HepG2 (cell line): ENCODE data around the gene TXNRD2. TPM values are rescaled to one million over a fixed set of nuclear protein-coding genes. Genes with fewer than 3 reads are reported as not detected.

Experiments
- ATAC-seq: fragments of 200-7000 bp; cut with Tn5 transposase; 3 replicates; pipeline ENCODE4 v1.9.1; 2020; ENCODE audit warnings: mild to moderate bottlenecking, moderate library complexity
- BruUV-seq: library from RNA; stranded (reverse); fragments of 400-500 nt; replicated peaks from 2 replicates; lab custom pipeline; 2021; lab: Mats Ljungman, UMichigan
- CTCF ChIA-PET: fragments of 300-600 bp; formaldehyde crosslinking; extraction: SDS; loops from one replicate; lab custom pipeline; 2021; ENCODE audit warnings: low total read pairs, inconsistent platforms, low intra/inter-chr PET ratio; lab: Yijun Ruan, JAX
- POLR2A ChIA-PET: fragments of 350-600 bp; sonication (Branson Sonifier 250); formaldehyde crosslinking; loops from one replicate; lab custom pipeline; 2020; ENCODE audit warnings: antibody characterized with exemption, inconsistent platforms; lab: Yijun Ruan, JAX
- DNase-seq: peaks from one replicate; pipeline ENCODE4 v3.0.0-alpha.2; 2015; ENCODE audit warnings: low spot score
- FAIRE-seq: peaks from 3 replicates; lab custom pipeline; 2011; peaks lifted over from hg19 to GRCh38; lab: Jason Lieb, UNC
- H2AFZ ChIP-seq: one replicate; pipeline ENCODE4 v1.6.1; 2011; ENCODE audit warnings: low read length, inconsistent platforms
- H3K27ac ChIP-seq: fragments of 300-600 bp; 3 replicates; pipeline ENCODE4 v1.8.0; 2011; ENCODE audit warnings: mixed run types, mild to moderate bottlenecking, mixed read lengths, low read length, inconsistent platforms; ENCODE audit not compliant: insufficient read depth; ENCODE audit errors: extremely low read length
- H3K27me3 ChIP-seq, 2 experiments: fragments of 200-600 bp in 1 of 2; 2 replicates in 1 of 2; 3 replicates in 1 of 2; pipeline versions ENCODE4 v1.6.0 to v1.8.0; 2011; ENCODE audit warnings: low read length in 2 of 2, mild to moderate bottlenecking in 2 of 2, moderate library complexity in 2 of 2, inconsistent platforms in 1 of 2; ENCODE audit not compliant: insufficient read depth in 2 of 2, control insufficient read depth in 1 of 2
- H3K36me3 ChIP-seq, 2 experiments: fragments of 200-600 bp in 1 of 2; replicated peaks in 1 of 2; 2 replicates in 1 of 2; 3 replicates in 1 of 2; pipeline versions ENCODE4 v1.5.1 to v1.8.0; 2011; ENCODE audit warnings: low read length in 2 of 2, inconsistent platforms in 1 of 2; ENCODE audit not compliant: insufficient read depth in 2 of 2, control insufficient read depth in 1 of 2
- H3K4me1 ChIP-seq: 2 replicates; pipeline ENCODE4 v1.5.1; 2012; ENCODE audit warnings: low read length, inconsistent platforms; ENCODE audit not compliant: insufficient read depth
- H3K4me2 ChIP-seq: 2 replicates; pipeline ENCODE4 v1.6.0; 2011; ENCODE audit warnings: low read depth, low read length, inconsistent platforms
- H3K4me3 ChIP-seq, 3 experiments: fragments of 200-600 bp in 1 of 3; sonication (generic), shearing (Covaris generic) in 1 of 3; replicated peaks in 1 of 3; 2 replicates each; pipeline ENCODE4 v1.5.1; 2011 to 2016; ENCODE audit warnings: low read length in 3 of 3, inconsistent platforms in 2 of 3, low read depth in 2 of 3, mild to moderate bottlenecking in 2 of 3, control low read depth in 1 of 3, mixed read lengths in 1 of 3; ENCODE audit not compliant: insufficient read depth in 1 of 3
- H3K79me2 ChIP-seq: one replicate; pipeline ENCODE4 v1.6.1; 2011; ENCODE audit warnings: low read length, inconsistent platforms; ENCODE audit not compliant: insufficient read depth
- H3K9ac ChIP-seq: 2 replicates; pipeline ENCODE4 v1.6.0; 2011; ENCODE audit warnings: mild to moderate bottlenecking, low read depth, low read length, inconsistent platforms; ENCODE audit not compliant: insufficient read depth
- H3K9me3 ChIP-seq: 2 replicates; pipeline ENCODE4 v1.5.1; 2012; ENCODE audit warnings: mild to moderate bottlenecking, low read length
- H4K20me1 ChIP-seq: 2 replicates; pipeline ENCODE4 v1.6.0; 2011; ENCODE audit warnings: inconsistent platforms, mild to moderate bottlenecking, low read length, moderate library complexity; ENCODE audit not compliant: insufficient read depth
- CEBPZ ChIP-seq: IDR thresholded peaks from 2 replicates; pipeline ENCODE4 v1.6.1; 2012; ENCODE audit warnings: low read length, improper control_type of control experiment
- ETV6 ChIP-seq: sonication (generic); formaldehyde crosslinking; conservative IDR thresholded peaks from 2 replicates; pipeline ENCODE4 v1.4.0; 2020; ENCODE audit warnings: missing genetic modification reagents
- HINFP ChIP-seq: sonication (generic); formaldehyde crosslinking; IDR thresholded peaks from 2 replicates; pipeline ENCODE4 v1.4.0; 2020; ENCODE audit warnings: low read depth, mild to moderate bottlenecking, missing genetic modification reagents
- HNRNPL ChIP-seq: fragments of 200-400 bp; formaldehyde crosslinking; IDR thresholded peaks from 2 replicates; pipeline ENCODE4 v1.6.1; 2017; ENCODE audit warnings: mild to moderate bottlenecking, low read depth, low read length
- MLX ChIP-seq: IDR thresholded peaks from 2 replicates; pipeline ENCODE4 v1.6.1; 2016
- RBM22 ChIP-seq: fragments of 200-400 bp; formaldehyde crosslinking; optimal IDR thresholded peaks from 2 replicates; pipeline ENCODE3; 2017; ENCODE audit warnings: mild to moderate bottlenecking, low read length, moderate library complexity
- TAF1 ChIP-seq: sonication (generic); formaldehyde crosslinking; IDR thresholded peaks from 2 replicates; pipeline ENCODE4 v1.4.0; 2020; ENCODE audit warnings: missing genetic modification reagents
- ZNF232 ChIP-seq: sonication (generic); formaldehyde crosslinking; IDR thresholded peaks from 2 replicates; pipeline ENCODE4 v1.4.0; 2020; ENCODE audit warnings: missing genetic modification reagents, borderline replicate concordance
- ZNF263 ChIP-seq: sonication (generic); formaldehyde crosslinking; IDR thresholded peaks from 2 replicates; pipeline ENCODE4 v1.4.0; 2020; ENCODE audit warnings: missing genetic modification reagents
- ZNF296 ChIP-seq: sonication (generic); formaldehyde crosslinking; conservative IDR thresholded peaks from 2 replicates; pipeline ENCODE4 v1.5.0; 2020; ENCODE audit warnings: mild to moderate bottlenecking, missing genetic modification reagents
- ZNF432 ChIP-seq: sonication (generic); formaldehyde crosslinking; IDR thresholded peaks from 2 replicates; pipeline ENCODE4 v1.5.0; 2020; ENCODE audit warnings: missing genetic modification reagents, mild to moderate bottlenecking, borderline replicate concordance
- ZNF589 ChIP-seq: sonication (generic); formaldehyde crosslinking; conservative IDR thresholded peaks from 2 replicates; pipeline ENCODE4 v1.8.0; 2022; ENCODE audit warnings: mild to moderate bottlenecking, moderate library complexity, missing genetic modification reagents
- ZNF619 ChIP-seq: sonication (generic); formaldehyde crosslinking; IDR thresholded peaks from 2 replicates; pipeline ENCODE4 v1.4.0; 2020; ENCODE audit warnings: mild to moderate bottlenecking, missing genetic modification reagents
- WGBS: methylation state at CpG from one replicate; pipeline ENCODE4 v1.1.6; 2017; ENCODE audit warnings: low lambda C conversion rate; 5-methylcytosine and 5-hydroxymethylcytosine counted together
- in situ Hi-C: cut with HindIII; loops from 2 replicates; pipeline ENCODE4 v1.10.0; 2017; ENCODE audit warnings: low pct_unique_long_range_greater_than_20kb; ENCODE audit not compliant: extremely low pct_ligation_motif_present
- intact Hi-C: fragments of 100-400 bp; cut with micrococcal nuclease; formaldehyde crosslinking; loops from one replicate; pipeline ENCODE4 v1.10.0; 2022; ENCODE audit not compliant: unreplicated experiment
- polyA plus RNA-seq, 8 experiments: library from polyadenylated mRNA; depleted of rRNA in 3 of 8; stranded (reverse) in 7 of 8; unstranded in 1 of 8; fragments of >200 nt; fragmentation: Illumina TruSeq in 4 of 8; extraction: Trizol in 4 of 8; gene quantifications; 2 replicates each; pipeline versions ENCODE4 v1.2.1 to v1.2.3, GENCODE V29; 2011 to 2016; ENCODE audit warnings: low read depth in 4 of 8, missing spikeins in 1 of 8, mixed read lengths in 1 of 8; ENCODE audit not compliant: insufficient read depth in 1 of 8
- total RNA-seq, 5 experiments: library from RNA; depleted of rRNA; stranded (reverse); fragments of >200 nt; fragmentation: Illumina TruSeq; extraction: Trizol; gene quantifications; 2 replicates each; pipeline ENCODE4 v1.2.3, GENCODE V29; 2016; ENCODE audit warnings: low read depth in 1 of 5

TXNRD2 gene
- total and polyA plus RNA-seq, 2 of the 13 experiments (the other 11 are each of a cell fraction or from before 2014, with no cell fraction given) = 17.5 to 18.6 TPM

GRCh38 chr22:19889951-19890350, 51.7 kb downstream of the TXNRD2 start:
- peaks cover 27% of the 10 kb centered on the region for H3K4me1 ChIP-seq
- H3K4me3 ChIP-seq = no peak overlapping the region
- TF ChIP-seq HNRNPL = 0 out of 2 replicates have a peak, but pooled peaks have one; percentile 5
- TF ChIP-seq ZNF619 = no peak
- TF ChIP-seq ZNF296 (CRISPR knock-in tag) = no peak
- FAIRE-seq (no peak), DNase-seq (no peak), ATAC-seq (no peak)
- H3K9ac ChIP-seq = no peak overlapping the region
- no TSS peak for BruUV-seq
- H2AFZ ChIP-seq = no peak overlapping the region
- ChIA-PET POLR2A (interaction anchor here (1.8 kb wide), 1 partner anchor 36 kb away, joined by 4 read pairs; the partner anchor contains the start of genes GNB1L and RTL10), CTCF (no interaction called here)
- in situ Hi-C loops (no loop called here), intact Hi-C loops (loop anchor here (5.0 kb wide), 1 partner anchor 68 kb away; no protein-coding TSS in a partner anchor)
- H4K20me1 ChIP-seq = no peaks in the 10 kb centered on the region
- H3K9me3 ChIP-seq = no peaks in the 10 kb centered on the region
- H3K4me2 ChIP-seq = no peak overlapping the region
- no peaks in the 10 kb centered on the region for H3K27me3 ChIP-seq
- peaks cover 2 to 7% of the 10 kb centered on the region in 2 experiments; a peak in 2 of 5 replicates for H3K36me3 ChIP-seq
- 97% methylated on average over 9 of the region's 9 CpGs for WGBS
- H3K79me2 ChIP-seq = no peaks in the 10 kb centered on the region
- H3K27ac ChIP-seq = no peak overlapping the region

- Histone ChIP-seq H3K9ac (no peak overlapping the region), H3K4me2 (no peak overlapping the region), H3K27me3 (no peaks in the 10 kb centered on the region), H3K4me1 (peaks cover 27% of the 10 kb centered on the region), H3K9me3 (no peaks in the 10 kb centered on the region), H4K20me1 (no peaks in the 10 kb centered on the region), H3K4me3 (no peak overlapping the region), H3K36me3 (peaks cover 0 to 2% of the 10 kb centered on the region in 2 experiments; a peak in 1 of 5 replicates), H2AFZ (no peak overlapping the region), H3K79me2 (no peaks in the 10 kb centered on the region), H3K27ac (no peak overlapping the region)
- ATAC-seq (no peak), DNase-seq (no peak), FAIRE-seq (no peak)
- in situ Hi-C loops (no loop called here), intact Hi-C loops (no loop called here)
- 98% methylated on average over 7 of the region's 17 CpGs for WGBS
- no TSS peak for BruUV-seq
- POLR2A ChIA-PET = no interaction called here
- CTCF ChIA-PET = no interaction called here
- TF ChIP-seq TAF1 (CRISPR knock-in tag) (no peak), ZNF432 (CRISPR knock-in tag) (no peak), RBM22 (no peak), HINFP (CRISPR knock-in tag) (no peak), MLX (no peak), CEBPZ (no peak), ZNF263 (no peak), ZNF232 (CRISPR knock-in tag) (no peak), ZNF589 (CRISPR knock-in tag) (no peak), ETV6 (no peak)
Measured at GRCh38 chr22:19888131-19888746, 53.4 kb downstream of the TXNRD2 start.
